H1 (cell line): ENCODE measurements around the gene S100A16. TPM values are rescaled to one million over a fixed set of nuclear protein-coding genes. Genes with fewer than 3 reads are reported as not detected.

ENCODE experiments used
- CTCF ChIA-PET: fragments of 300-600 bp; sonication (Branson Sonifier 250); formaldehyde crosslinking; loops from one replicate; lab custom pipeline; 2021; ENCODE audit not compliant: partially characterized antibody; lab: Charles Lee
- POLR2A ChIA-PET: fragments of 300-600 bp; sonication (Branson Sonifier 250); formaldehyde crosslinking; loops from one replicate; lab custom pipeline; 2021; ENCODE audit warnings: inconsistent platforms; ENCODE audit not compliant: partially characterized antibody; lab: Charles Lee
- DNase-seq, 2 experiments: peaks; one replicate each; pipeline versions ENCODE4 v3.0.0 to v3.0.0-alpha.2; 2010 to 2022; ENCODE audit warnings: low spot score in 2 of 2, low read depth in 1 of 2, mixed read lengths in 1 of 2
- FAIRE-seq: peaks from 2 replicates; lab custom pipeline; 2011; peaks lifted over from hg19 to GRCh38; lab: Jason Lieb, UNC
- H2AFZ ChIP-seq: 2 replicates; pipeline ENCODE4 v1.8.1; 2012; ENCODE audit warnings: low read length, inconsistent platforms
- H2AK5ac ChIP-seq: 2 replicates; pipeline ENCODE4 v1.6.1; 2013; ENCODE audit warnings: low read depth, low read length
- H2BK120ac ChIP-seq: replicated peaks from 2 replicates; pipeline ENCODE3; 2013; ENCODE audit warnings: low read depth, low read length, inconsistent platforms
- H2BK12ac ChIP-seq: 2 replicates; pipeline ENCODE4 v1.6.1; 2013; ENCODE audit warnings: low read depth, low read length
- H2BK15ac ChIP-seq: 2 replicates; pipeline ENCODE4 v1.6.1; 2013; ENCODE audit warnings: low read length
- H2BK20ac ChIP-seq: 2 replicates; pipeline ENCODE4 v1.6.1; 2013; ENCODE audit warnings: low read length
- H2BK5ac ChIP-seq: 2 replicates; pipeline ENCODE4 v1.6.1; 2013; ENCODE audit warnings: low read depth, low read length
- H3K14ac ChIP-seq: 2 replicates; pipeline ENCODE4 v1.6.1; 2013; ENCODE audit warnings: inconsistent platforms; ENCODE audit not compliant: insufficient read length
- H3K18ac ChIP-seq: 2 replicates; pipeline ENCODE4 v1.6.1; 2013; ENCODE audit warnings: low read length; ENCODE audit errors: extremely low read depth
- H3K23ac ChIP-seq: 2 replicates; pipeline ENCODE4 v1.6.1; 2013; ENCODE audit warnings: inconsistent platforms; ENCODE audit not compliant: insufficient read length
- H3K23me2 ChIP-seq: 2 replicates; pipeline ENCODE4 v1.6.1; 2013; ENCODE audit warnings: low read depth, low read length
- H3K27ac ChIP-seq: 2 replicates; pipeline ENCODE4 v1.6.1; 2011; ENCODE audit warnings: low read depth, low read length, inconsistent platforms
- H3K27me3 ChIP-seq, 4 experiments: replicated peaks in 1 of 4; 1 replicate in 1 of 4; 2 replicates in 3 of 4; pipeline versions ENCODE4 v1.6.1 to v1.8.1; 2011 to 2013; ENCODE audit warnings: low read length in 3 of 4, mild to moderate bottlenecking in 3 of 4, inconsistent platforms in 2 of 4, mixed read lengths in 2 of 4, moderate library complexity in 1 of 4; ENCODE audit not compliant: control insufficient read depth in 3 of 4, insufficient read depth in 3 of 4; ENCODE audit errors: extremely low read depth in 1 of 4
- H3K36me3 ChIP-seq, 4 experiments: 2 replicates each; pipeline versions ENCODE4 v1.6.1 to v1.8.1; 2011 to 2013; ENCODE audit warnings: mild to moderate bottlenecking in 4 of 4, low read length in 3 of 4, moderate library complexity in 2 of 4, control low read depth in 1 of 4, inconsistent platforms in 1 of 4; ENCODE audit not compliant: insufficient read depth in 4 of 4, control insufficient read depth in 2 of 4
- H3K4ac ChIP-seq: replicated peaks from 2 replicates; pipeline ENCODE3; 2013; ENCODE audit warnings: low read length, low read depth, mixed read lengths, inconsistent platforms; ENCODE audit not compliant: insufficient read length
- H3K4me1 ChIP-seq, 4 experiments: replicated peaks in 1 of 4; 1 replicate in 1 of 4; 2 replicates in 3 of 4; pipeline versions ENCODE4 v1.6.1 to v1.8.1; 2011 to 2013; ENCODE audit warnings: low read length in 3 of 4, inconsistent platforms in 2 of 4, mixed read lengths in 1 of 4; ENCODE audit not compliant: insufficient read depth in 4 of 4, control insufficient read depth in 3 of 4
- H3K4me2 ChIP-seq, 2 experiments: 2 replicates each; pipeline versions ENCODE4 v1.6.1 to v1.8.1; 2011 to 2013; ENCODE audit warnings: low read depth in 2 of 2, low read length in 2 of 2, control low read depth in 1 of 2, inconsistent platforms in 1 of 2, mild to moderate bottlenecking in 1 of 2; ENCODE audit not compliant: insufficient read depth in 1 of 2
- H3K4me3 ChIP-seq, 4 experiments: fragments of 200-600, 300-600 bp in 1 of 4; sonication (generic), shearing (Covaris generic), sonication (Bioruptor Twin) in 1 of 4; 2 replicates each; pipeline versions ENCODE4 v1.5.1 to v1.8.1; 2011 to 2016; ENCODE audit warnings: low read length in 4 of 4, low read depth in 3 of 4, control low read depth in 2 of 4, inconsistent platforms in 2 of 4, mild to moderate bottlenecking in 2 of 4, mixed read lengths in 1 of 4, moderate library complexity in 1 of 4; ENCODE audit not compliant: insufficient read depth in 2 of 4; ENCODE audit errors: extremely low read depth in 1 of 4
- H3K56ac ChIP-seq: replicated peaks from 2 replicates; pipeline ENCODE3; 2013; ENCODE audit warnings: low read depth, mild to moderate bottlenecking, mixed read lengths, low read length, inconsistent platforms; ENCODE audit not compliant: insufficient read length
- H3K79me1 ChIP-seq: 2 replicates; pipeline ENCODE4 v1.6.1; 2013; ENCODE audit warnings: low read depth, low read length, control low read depth
- H3K79me2 ChIP-seq, 2 experiments: 2 replicates each; pipeline versions ENCODE4 v1.6.1 to v1.8.1; 2012 to 2013; ENCODE audit warnings: low read length in 2 of 2, mild to moderate bottlenecking in 2 of 2, inconsistent platforms in 1 of 2; ENCODE audit not compliant: insufficient read depth in 2 of 2, control insufficient read depth in 1 of 2
- H3K9ac ChIP-seq, 4 experiments: replicated peaks in 1 of 4; 1 replicate in 1 of 4; 2 replicates in 3 of 4; pipeline versions ENCODE4 v1.6.1 to v1.8.1; 2011 to 2013; ENCODE audit warnings: low read depth in 3 of 4, low read length in 3 of 4, control low read depth in 2 of 4, mild to moderate bottlenecking in 2 of 4, moderate library complexity in 2 of 4, inconsistent platforms in 1 of 4; ENCODE audit errors: extremely low read depth in 1 of 4
- H3K9me3 ChIP-seq, 2 experiments: 2 replicates each; pipeline versions ENCODE4 v1.6.1 to v1.8.1; 2012 to 2013; ENCODE audit warnings: mild to moderate bottlenecking in 2 of 2, moderate library complexity in 2 of 2, control low read depth in 1 of 2, inconsistent platforms in 1 of 2, low read depth in 1 of 2, low read length in 1 of 2, mixed read lengths in 1 of 2; ENCODE audit not compliant: insufficient read depth in 2 of 2
- H4K20me1 ChIP-seq, 2 experiments: replicated peaks in 1 of 2; 2 replicates each; pipeline versions ENCODE3 to v1.8.1; 2011 to 2013; ENCODE audit warnings: inconsistent platforms in 2 of 2, low read length in 2 of 2, mild to moderate bottlenecking in 1 of 2; ENCODE audit not compliant: insufficient read depth in 2 of 2, control insufficient read depth in 1 of 2
- H4K5ac ChIP-seq: 2 replicates; pipeline ENCODE4 v1.6.1; 2013; ENCODE audit warnings: low read length, low read depth, mixed read lengths, inconsistent platforms; ENCODE audit not compliant: insufficient read length
- H4K8ac ChIP-seq: 2 replicates; pipeline ENCODE4 v1.8.0; 2013; ENCODE audit warnings: mild to moderate bottlenecking, moderate library complexity, low read length, inconsistent platforms; ENCODE audit not compliant: insufficient read depth; ENCODE audit errors: extremely low read depth
- H4K91ac ChIP-seq: replicated peaks from 2 replicates; pipeline ENCODE3; 2013; ENCODE audit warnings: low read length, mixed read lengths, inconsistent platforms; ENCODE audit not compliant: insufficient read length
- ATF2 ChIP-seq: IDR thresholded peaks from 2 replicates; pipeline ENCODE4 v1.6.1; 2012; ENCODE audit warnings: low read length, inconsistent platforms
- BRCA1 ChIP-seq: IDR thresholded peaks from 2 replicates; pipeline ENCODE4 v1.6.1; 2012; ENCODE audit warnings: low read depth, low read length, improper control_type of control experiment
- CBX5 ChIP-seq: fragments of 300-800, 300-1000 bp; sonication (generic); IDR thresholded peaks from 2 replicates; pipeline ENCODE4 v1.7.1; 2016; ENCODE audit warnings: antibody characterized with exemption, low read length, low read depth
- CEBPB ChIP-seq: IDR thresholded peaks from 2 replicates; pipeline ENCODE4 v1.6.1; 2012; ENCODE audit warnings: low read depth, low read length
- CTBP2 ChIP-seq: IDR thresholded peaks from 2 replicates; pipeline ENCODE4 v1.7.0; 2011; ENCODE audit warnings: borderline replicate concordance, mild to moderate bottlenecking, moderate library complexity, mixed read lengths, low read length; ENCODE audit not compliant: insufficient read depth, insufficient read length
- EGR1 ChIP-seq: IDR thresholded peaks from 2 replicates; pipeline ENCODE4 v1.6.1; 2011; ENCODE audit warnings: low read depth, low read length, borderline replicate concordance
- EZH2 ChIP-seq: fragments of 200-600 bp; sonication (generic); IDR thresholded peaks from 2 replicates; pipeline ENCODE4 v1.7.1; 2012; ENCODE audit warnings: low read depth, mild to moderate bottlenecking, moderate library complexity, low read length, inconsistent platforms; ENCODE audit not compliant: severe bottlenecking
- GABPA ChIP-seq: IDR thresholded peaks from 2 replicates; pipeline ENCODE4 v1.6.1; 2011; ENCODE audit warnings: mild to moderate bottlenecking, low read length, moderate library complexity, borderline replicate concordance; ENCODE audit not compliant: insufficient read depth
- GTF2F1 ChIP-seq: IDR thresholded peaks from 2 replicates; pipeline ENCODE4 v1.6.1; 2012; ENCODE audit warnings: low read depth, low read length, improper control_type of control experiment, borderline replicate concordance
- NRF1 ChIP-seq: IDR thresholded peaks from 2 replicates; pipeline ENCODE4 v1.6.1; 2011; ENCODE audit warnings: mild to moderate bottlenecking, low read depth, low read length, improper control_type of control experiment
- PHF8 ChIP-seq: fragments of 200-600 bp; sonication (generic); conservative IDR thresholded peaks from 2 replicates; pipeline ENCODE4 v1.7.1; 2012; ENCODE audit warnings: low read depth, mild to moderate bottlenecking, inconsistent platforms, low read length, moderate library complexity
- SIX5 ChIP-seq: IDR thresholded peaks from 2 replicates; pipeline ENCODE4 v1.6.1; 2011; ENCODE audit warnings: mild to moderate bottlenecking, low read depth, low read length
- WGBS, 2 experiments: shearing (Covaris generic) in 1 of 2; methylation state at CpG; one replicate each; pipeline versions ENCODE4 v1.1.6 to v1.1.7; 2013 to 2015; ENCODE audit warnings: low lambda C conversion rate in 2 of 2, mixed read lengths in 2 of 2, inconsistent platforms in 1 of 2, low coverage in 1 of 2, missing lambda C conversion rate in 1 of 2; ENCODE audit not compliant: insufficient replicate concordance in 2 of 2, insufficient coverage in 1 of 2, insufficient read length in 1 of 2; ENCODE audit errors: extremely low coverage in 1 of 2, missing lambda C conversion rate in 1 of 2; 5-methylcytosine and 5-hydroxymethylcytosine counted together
- polyA plus RNA-seq, 7 experiments: library from polyadenylated mRNA; depleted of rRNA in 3 of 7; stranded (reverse) in 5 of 7; unstranded in 2 of 7; fragments of >200 nt in 5 of 7; fragments of 200-250 nt in 2 of 7; gene quantifications; 1 replicate in 5 of 7; 2 replicates in 1 of 7; 4 replicates in 1 of 7; pipeline versions ENCODE4 v1.2.1 to v1.2.3, GENCODE V29; 2011 to 2013; ENCODE audit warnings: missing spikeins in 2 of 7, mixed read lengths in 2 of 7
- total RNA-seq: library from RNA; stranded (reverse); fragmentation: NEBNext Ultra II Directional; extraction: Animal tissue kit (Norgen Biotek cat#: 25700); gene quantifications from 2 replicates; pipeline ENCODE4 v1.2.1, GENCODE V29; 2021

Gene S100A16
- total and polyA plus RNA-seq, 2 of the 8 experiments (the other 6 are each of a cell fraction or from before 2014, with no cell fraction given) = 14.9 to 61.4 TPM

GRCh38 chr1:153642161-153642560 is 29.2 kb upstream of the S100A16 start:
- 92% methylated on average over 11 of the region's 11 CpGs; no CpG with 5 or more reads in 1 of the 2 experiments for WGBS, 2 experiments
- Histone ChIP-seq H3K56ac (no peak overlapping the region), H2BK5ac (no peak overlapping the region), H3K9ac (no peak overlapping the region; a peak in 1 of 7 replicates), H3K27ac (no peak overlapping the region), H3K4me3 (no peak overlapping the region), H4K5ac (no peak overlapping the region), H3K79me1 (no peaks in the 10 kb centered on the region), H2AFZ (no peak overlapping the region), H4K8ac (no peak overlapping the region), H3K4me1 (no peaks in the 10 kb centered on the region), H3K36me3 (peaks cover 54 to 89% (median 80%) of the 10 kb centered on the region in 4 experiments), H2BK12ac (no peak overlapping the region), H2BK15ac (no peak overlapping the region), H2AK5ac (no peak overlapping the region), H3K79me2 (peaks cover 0 to 19% of the 10 kb centered on the region in 2 experiments; a peak in 2 of 4 replicates), H3K27me3 (no peaks in the 10 kb centered on the region), H2BK120ac (no peak overlapping the region), H4K91ac (no peak overlapping the region), H3K4me2 (no peak overlapping the region), H3K18ac (no peak overlapping the region), H3K14ac (no peak overlapping the region), H3K23me2 (no peaks in the 10 kb centered on the region), H2BK20ac (no peak overlapping the region), H3K4ac (no peak overlapping the region), H3K9me3 (no peaks in the 10 kb centered on the region), H4K20me1 (peaks cover 6 to 7% of the 10 kb centered on the region in 2 experiments), H3K23ac (no peak overlapping the region)
- CTCF ChIA-PET = interaction anchor here (0.6 to 1.2 kb wide), 3 partner anchors 25 to 322 kb away, joined by 3 to 5 read pairs (median 3); partner anchors contain the start of gene S100A14
- no peak for DNase-seq
- POLR2A ChIA-PET = interaction anchor here (1.6 to 16.2 kb wide), 5 partner anchors 9 to 133 kb away, joined by 6 to 343 read pairs (median 20); partner anchors contain the start of genes ILF2, S100A1, S100A13 and SLC27A3
- no peak for FAIRE-seq
- TF ChIP-seq PHF8 = no peak
- no peak for TF ChIP-seq GABPA
- no peak for TF ChIP-seq EZH2
- no peak for TF ChIP-seq CBX5
- TF ChIP-seq BRCA1 = no peak
- TF ChIP-seq GTF2F1 = no peak
- no peak for TF ChIP-seq CEBPB
- TF ChIP-seq ATF2 = no peak
- TF ChIP-seq NRF1 = no peak
- TF ChIP-seq SIX5 = no peak
- TF ChIP-seq EGR1 = no peak
- no peak for TF ChIP-seq CTBP2
